ENCODE measurements around the gene RB1.

DNA sequence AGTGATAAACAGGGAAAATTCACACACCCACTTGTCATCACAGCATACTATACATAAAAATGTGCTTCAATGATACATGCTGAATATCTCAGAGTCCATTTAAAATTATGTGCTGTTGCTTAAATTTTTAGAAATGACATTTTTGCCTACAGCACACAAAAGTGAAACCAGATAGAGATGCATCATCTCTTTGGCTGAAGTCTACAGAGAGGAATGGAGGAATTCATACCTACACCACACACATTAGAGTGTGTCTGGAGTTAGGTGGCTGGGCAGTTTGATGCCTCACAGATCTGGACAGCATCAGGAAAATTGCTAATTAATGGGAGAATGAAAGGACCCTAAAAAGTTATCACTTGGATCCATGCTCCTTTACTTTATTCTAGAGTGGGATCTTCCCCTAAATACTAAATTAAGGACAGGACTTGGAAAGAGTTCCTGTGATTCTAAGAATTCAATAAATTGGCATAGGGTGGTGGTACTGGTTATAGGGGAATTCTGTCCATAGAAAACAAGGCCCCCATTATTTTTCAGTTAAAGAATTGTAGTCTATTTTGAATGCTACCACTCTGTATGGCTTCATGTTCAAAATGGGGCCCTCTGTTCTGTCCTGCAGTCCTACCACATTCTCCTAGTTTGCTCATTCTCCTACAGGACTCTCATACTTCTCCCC, 188.0 kb downstream of the RB1 start:
- TF ChIP-seq, protein P1, sequence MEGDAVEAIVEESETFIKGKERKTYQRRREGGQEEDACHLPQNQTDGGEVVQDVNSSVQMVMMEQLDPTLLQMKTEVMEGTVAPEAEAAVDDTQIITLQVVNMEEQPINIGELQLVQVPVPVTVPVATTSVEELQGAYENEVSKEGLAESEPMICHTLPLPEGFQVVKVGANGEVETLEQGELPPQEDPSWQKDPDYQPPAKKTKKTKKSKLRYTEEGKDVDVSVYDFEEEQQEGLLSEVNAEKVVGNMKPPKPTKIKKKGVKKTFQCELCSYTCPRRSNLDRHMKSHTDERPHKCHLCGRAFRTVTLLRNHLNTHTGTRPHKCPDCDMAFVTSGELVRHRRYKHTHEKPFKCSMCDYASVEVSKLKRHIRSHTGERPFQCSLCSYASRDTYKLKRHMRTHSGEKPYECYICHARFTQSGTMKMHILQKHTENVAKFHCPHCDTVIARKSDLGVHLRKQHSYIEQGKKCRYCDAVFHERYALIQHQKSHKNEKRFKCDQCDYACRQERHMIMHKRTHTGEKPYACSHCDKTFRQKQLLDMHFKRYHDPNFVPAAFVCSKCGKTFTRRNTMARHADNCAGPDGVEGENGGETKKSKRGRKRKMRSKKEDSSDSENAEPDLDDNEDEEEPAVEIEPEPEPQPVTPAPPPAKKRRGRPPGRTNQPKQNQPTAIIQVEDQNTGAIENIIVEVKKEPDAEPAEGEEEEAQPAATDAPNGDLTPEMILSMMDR (conservative IDR thresholded peaks at IDR 0.05 in 1 of 2, IDR thresholded peaks at IDR 0.05 in 1 of 2; ENCODE audit: extremely low read depth in 1 of 2, insufficient read depth in 1 of 2, low read depth in 1 of 2, low read length in 2 of 2), result no peak
- TF ChIP-seq EZH2 (IDR thresholded peaks at IDR 0.05; ENCODE audit: borderline replicate concordance, low read length), result no peak

Measured in mammary epithelial cell (primary cell).